Osteoblast (primary cell): ENCODE data around the gene NAT9. TPM values are rescaled to one million over a fixed set of nuclear protein-coding genes. Genes with fewer than 3 reads are reported as not detected.
A peak's percentile ranks its signal among the peaks of the same experiment; 100 is the strongest.

Experiments
- DNase-seq: peaks from one replicate; pipeline ENCODE4 v3.0.0; 2011; ENCODE audit warnings: low spot score, mixed read lengths; ENCODE audit not compliant: insufficient read length; ENCODE audit errors: missing footprints
- H2AFZ ChIP-seq: 2 replicates; pipeline ENCODE4 v1.6.0; 2011; ENCODE audit warnings: mild to moderate bottlenecking, low read length
- H3K27ac ChIP-seq: 2 replicates; pipeline ENCODE4 v1.5.1; 2011; ENCODE audit warnings: mild to moderate bottlenecking, low read depth, low read length, moderate library complexity
- H3K27me3 ChIP-seq: 2 replicates; pipeline ENCODE4 v1.6.0; 2012; ENCODE audit warnings: mild to moderate bottlenecking, control low read depth, inconsistent platforms, low read length, moderate library complexity; ENCODE audit not compliant: insufficient read depth
- H3K36me3 ChIP-seq: 2 replicates; pipeline ENCODE4 v1.5.1; 2011; ENCODE audit warnings: mild to moderate bottlenecking, low read length, control low read depth, moderate library complexity; ENCODE audit not compliant: insufficient read depth
- H3K4me1 ChIP-seq: 2 replicates; pipeline ENCODE4 v1.5.1; 2011; ENCODE audit warnings: mild to moderate bottlenecking, low read length, control low read depth, moderate library complexity; ENCODE audit not compliant: insufficient read depth
- H3K4me2 ChIP-seq: 2 replicates; pipeline ENCODE4 v1.6.0; 2011; ENCODE audit warnings: mild to moderate bottlenecking, low read length; ENCODE audit not compliant: insufficient read depth
- H3K4me3 ChIP-seq: fragments of 200-600 bp; sonication (generic); 3 replicates; pipeline ENCODE4 v1.5.1; 2012; ENCODE audit warnings: mild to moderate bottlenecking, low read length, inconsistent platforms; ENCODE audit not compliant: insufficient read depth
- H3K79me2 ChIP-seq: 2 replicates; pipeline ENCODE4 v1.6.0; 2012; ENCODE audit warnings: mild to moderate bottlenecking, low read length, control low read depth, inconsistent platforms; ENCODE audit not compliant: insufficient read depth
- H3K9me3 ChIP-seq: 2 replicates; pipeline ENCODE4 v1.5.1; 2011; ENCODE audit warnings: low read depth, low read length, control low read depth
- H4K20me1 ChIP-seq: 2 replicates; pipeline ENCODE4 v1.6.0; 2012; ENCODE audit warnings: mild to moderate bottlenecking, low read length, control low read depth; ENCODE audit not compliant: insufficient read depth
- CTCF ChIP-seq: IDR thresholded peaks from 2 replicates; pipeline ENCODE4 v1.5.1; 2011; ENCODE audit warnings: mild to moderate bottlenecking, low read depth, low read length, moderate library complexity; ENCODE audit errors: extremely low read depth
- total RNA-seq: library from RNA; depleted of rRNA; stranded (reverse); fragments of >200 nt; gene quantifications from 2 replicates; pipeline ENCODE4 v1.2.3, GENCODE V29; 2012

The NAT9 gene
- total RNA-seq, 1 donor = 35.1 TPM

- Histone ChIP-seq H3K4me2 (peak within 1 kb of the TSS; percentile 18), H3K36me3 (no peaks in the 10 kb centered on the region), H3K27me3 (peaks cover 63% of the 10 kb centered on the region), H3K27ac (no peak within 1 kb of the TSS), H3K9me3 (no peaks in the 10 kb centered on the region), H2AFZ (no peak within 1 kb of the TSS), H3K79me2 (no peaks in the 10 kb centered on the region), H3K4me1 (no peaks in the 10 kb centered on the region), H3K4me3 (peak within 1 kb of the TSS; percentile 7), H4K20me1 (no peaks in the 10 kb centered on the region)
- TF ChIP-seq CTCF = no peak
- peak; percentile 66 for DNase-seq
Observed at GRCh38 chr17:74736513-74737298, 39.4 kb downstream of the NAT9 start, which contains the start of gene RAB37. Gene RAB37, plus strand, starts transcription at chr17:74737256. Its CDS starts 17 bp downstream, at chr17:74737273.

GRCh38 chr17:74734256-74734655 lies 41.9 kb downstream of the NAT9 start:
- Histone ChIP-seq H3K4me1 (no peaks in the 10 kb centered on the region), H3K27me3 (peaks cover 54% of the 10 kb centered on the region), H3K36me3 (no peaks in the 10 kb centered on the region), H3K27ac (no peak overlapping the region), H2AFZ (no peak overlapping the region), H3K4me3 (no peak overlapping the region), H4K20me1 (no peaks in the 10 kb centered on the region), H3K9me3 (no peaks in the 10 kb centered on the region), H3K79me2 (no peaks in the 10 kb centered on the region), H3K4me2 (no peak overlapping the region)
- DNase-seq = peak; percentile 76
- no peak for TF ChIP-seq CTCF

- no peaks in the 10 kb centered on the region for H3K36me3 ChIP-seq
- no peak overlapping the region for H3K27ac ChIP-seq
- no peaks in the 10 kb centered on the region for H4K20me1 ChIP-seq
- no peak overlapping the region for H3K4me2 ChIP-seq
- H3K4me1 ChIP-seq = no peaks in the 10 kb centered on the region
- no peaks in the 10 kb centered on the region for H3K9me3 ChIP-seq
- no peaks in the 10 kb centered on the region for H3K79me2 ChIP-seq
- peak; percentile 52 for DNase-seq
- TF ChIP-seq CTCF = no peak
- no peak overlapping the region for H2AFZ ChIP-seq
- peaks cover 46% of the 10 kb centered on the region for H3K27me3 ChIP-seq
- H3K4me3 ChIP-seq = no peak overlapping the region
Observed at GRCh38 chr17:74733365-74734122, 42.6 kb downstream of the NAT9 start.
